GM18502 (cell line): ENCODE measurements around the gene INHBE.
"Not testable (repeated sequence)": the region's sequence is repeated elsewhere in the genome, so short reads cannot be mapped to it uniquely, and the experiment has no call there.

Experiments
- ATAC-seq: cut with Tn5 transposase; IDR thresholded peaks from one replicate; pipeline ENCODE4 v1.9.1; 2021; ENCODE audit warnings: mild to moderate bottlenecking; ENCODE audit not compliant: unreplicated experiment, poor library complexity

The INHBE gene

DNA sequence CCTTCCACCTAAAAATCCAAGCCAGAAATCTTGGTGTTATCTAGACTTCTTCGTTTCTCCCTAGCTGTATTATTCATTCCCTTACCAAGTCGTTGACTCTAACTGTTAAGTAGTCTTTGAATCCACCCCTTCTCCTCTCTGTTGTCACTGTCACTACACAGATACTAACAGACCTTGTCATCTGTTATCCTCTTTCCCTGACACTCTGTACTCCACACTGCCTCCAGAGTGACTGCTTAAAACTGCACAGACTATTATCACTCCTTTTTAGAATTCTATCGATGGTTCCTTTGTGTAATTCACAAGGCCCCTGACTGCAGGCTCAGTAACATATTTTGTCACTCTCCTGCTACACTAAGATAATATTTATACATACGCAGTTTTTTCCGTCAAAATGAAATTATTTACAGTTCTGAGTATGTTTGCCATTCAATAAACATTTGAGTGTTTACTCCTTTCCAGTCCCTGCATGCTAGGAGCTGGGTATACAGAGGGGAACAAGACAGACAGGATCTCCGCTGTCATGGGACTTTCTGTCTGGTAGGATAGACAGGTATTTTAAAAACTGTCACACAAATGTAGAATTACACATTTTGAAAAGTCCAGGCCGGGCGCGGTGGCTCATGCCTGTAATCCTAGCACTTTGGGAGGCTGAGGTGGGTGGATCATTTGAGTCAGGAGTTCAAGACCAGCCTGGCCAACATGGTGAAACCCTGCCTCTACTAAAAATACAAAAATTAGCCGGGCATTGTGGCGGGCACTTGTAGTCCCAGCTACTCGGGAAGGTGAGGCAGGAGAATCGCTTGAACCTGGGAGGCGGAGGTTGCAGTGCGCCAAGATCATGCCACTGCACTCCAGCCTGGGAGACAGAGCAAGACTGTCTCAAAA, 36.5 kb downstream of the INHBE start:
- ATAC-seq: no peak

DNA sequence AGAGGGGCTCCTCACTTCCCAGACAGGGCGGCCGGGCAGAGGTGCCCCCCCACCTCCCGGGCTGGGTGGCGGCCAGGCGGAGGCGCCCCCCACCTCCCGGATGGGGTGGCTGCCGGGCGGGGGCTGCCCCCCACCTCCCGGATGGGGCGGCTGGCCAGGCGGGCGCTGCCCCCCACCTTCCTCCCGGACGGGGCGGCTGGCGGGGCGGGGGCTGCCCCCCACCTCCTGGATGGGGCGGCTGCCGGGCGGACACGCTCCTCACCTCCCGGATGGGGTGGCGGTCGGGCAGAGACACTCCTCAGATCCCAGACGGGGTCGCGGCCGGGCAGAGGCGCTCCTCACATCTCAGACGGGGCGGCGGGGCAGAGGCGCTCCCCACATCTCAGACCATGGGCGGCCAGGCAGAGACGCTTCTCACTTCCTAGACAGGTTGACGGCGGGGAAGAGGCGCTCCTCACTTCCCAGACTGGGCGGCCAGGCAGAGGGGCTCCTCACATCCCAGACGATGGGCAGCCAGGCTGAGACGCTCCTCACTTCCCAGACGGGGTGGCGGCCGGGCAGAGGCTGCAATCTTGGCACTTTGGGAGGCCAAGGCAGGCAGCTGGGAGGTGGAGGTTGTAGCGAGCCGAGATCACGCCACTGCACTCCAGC, 40.1 kb downstream of the INHBE start:
- not testable (repeated sequence) for ATAC-seq

DNA sequence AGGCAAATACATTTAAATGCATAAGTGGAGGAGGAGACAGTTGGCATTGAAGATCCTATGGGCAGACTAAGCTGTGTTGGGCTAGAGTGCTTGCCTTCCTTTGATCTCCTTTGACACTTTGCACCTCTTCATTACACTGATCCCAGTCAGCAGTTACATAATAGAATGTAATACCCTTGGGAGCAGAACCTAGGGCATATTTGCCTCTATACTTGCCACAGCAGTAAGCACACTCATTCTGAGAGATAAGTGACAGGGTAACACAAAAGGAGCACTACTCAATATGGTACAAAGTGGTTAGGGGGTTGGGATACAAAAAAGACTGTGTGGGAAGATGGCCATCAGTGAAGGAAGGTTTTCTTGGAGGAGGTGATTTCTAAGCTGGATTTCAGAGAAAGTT, 41.7 kb downstream of the INHBE start:
- no peak for ATAC-seq

DNA sequence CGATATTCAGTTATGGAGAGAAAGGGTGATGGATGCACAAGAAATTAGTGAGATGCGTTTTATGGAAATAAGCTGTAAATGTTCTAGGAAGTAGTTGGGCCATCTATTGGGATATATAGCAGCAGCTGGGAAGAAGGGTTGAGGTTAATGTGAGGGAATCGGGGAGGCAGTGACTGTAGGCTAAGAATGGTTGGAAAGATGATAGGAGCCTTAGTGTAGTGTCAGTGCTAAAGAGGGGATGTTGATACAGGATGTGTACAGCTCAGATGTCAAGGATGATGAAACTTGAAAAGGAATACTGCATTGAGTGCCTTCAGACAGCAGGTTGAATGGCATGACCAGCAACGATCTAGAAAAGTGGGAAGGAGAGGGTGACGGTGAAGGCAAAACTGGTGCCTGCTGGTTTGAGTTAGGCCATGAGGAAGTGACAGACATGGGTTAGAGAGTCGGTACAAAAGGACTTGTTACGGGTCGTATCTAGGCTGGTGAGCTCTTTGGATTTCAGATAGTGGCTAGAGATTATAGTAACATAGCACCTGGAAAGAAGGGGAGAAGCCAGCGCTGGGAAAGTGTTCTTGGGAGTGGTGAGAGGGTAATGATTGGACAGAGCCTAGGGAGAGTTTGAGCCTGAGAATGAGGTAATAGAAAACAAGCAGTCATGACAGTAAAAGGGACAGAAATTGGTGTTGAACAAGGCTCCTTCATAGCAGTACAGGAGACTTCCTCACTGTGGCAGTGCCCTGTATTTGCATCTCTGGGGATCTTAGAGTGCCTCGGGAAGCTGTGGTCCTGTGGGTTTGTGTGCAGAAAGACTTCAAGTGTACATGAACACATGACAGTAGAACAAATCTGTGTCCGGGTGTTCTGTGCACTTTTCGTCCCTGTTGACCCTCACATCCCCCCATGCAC, 42.4 kb downstream of the INHBE start:
- no peak for ATAC-seq

DNA sequence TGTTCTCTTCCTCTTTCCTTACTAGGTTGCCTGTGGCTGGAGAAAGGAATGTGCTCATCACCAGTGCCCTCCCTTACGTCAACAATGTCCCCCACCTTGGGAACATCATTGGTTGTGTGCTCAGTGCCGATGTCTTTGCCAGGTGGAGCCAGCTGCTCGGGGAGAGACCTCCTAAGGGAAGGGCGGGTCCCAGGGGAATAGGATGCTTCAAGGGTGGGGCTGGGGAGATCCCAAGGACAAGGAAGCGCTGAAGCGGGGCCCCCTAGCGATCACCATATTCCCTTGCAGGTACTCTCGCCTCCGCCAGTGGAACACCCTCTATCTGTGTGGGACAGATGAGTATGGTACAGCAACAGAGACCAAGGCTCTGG, 43.0 kb downstream of the INHBE start:
- no peak for ATAC-seq

DNA sequence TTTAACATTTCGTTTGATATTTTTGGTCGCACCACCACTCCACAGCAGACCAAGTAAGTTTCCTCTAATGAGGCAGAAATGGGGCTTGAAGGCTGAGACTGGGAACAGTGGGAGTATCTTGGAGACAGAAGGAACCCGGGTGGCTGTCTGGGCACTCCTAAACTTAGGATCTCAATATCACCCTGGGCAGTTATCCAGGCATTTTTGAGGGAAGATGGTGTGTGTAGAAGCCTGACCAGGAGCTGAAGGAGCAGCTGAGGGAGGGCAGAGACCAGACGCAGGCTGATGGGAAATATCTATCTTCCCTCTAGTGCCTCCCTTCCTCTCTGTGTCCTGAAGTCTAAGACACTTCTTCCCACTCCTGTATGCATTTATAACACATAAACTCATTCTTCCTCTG, 43.5 kb downstream of the INHBE start:
- no peak for ATAC-seq

DNA sequence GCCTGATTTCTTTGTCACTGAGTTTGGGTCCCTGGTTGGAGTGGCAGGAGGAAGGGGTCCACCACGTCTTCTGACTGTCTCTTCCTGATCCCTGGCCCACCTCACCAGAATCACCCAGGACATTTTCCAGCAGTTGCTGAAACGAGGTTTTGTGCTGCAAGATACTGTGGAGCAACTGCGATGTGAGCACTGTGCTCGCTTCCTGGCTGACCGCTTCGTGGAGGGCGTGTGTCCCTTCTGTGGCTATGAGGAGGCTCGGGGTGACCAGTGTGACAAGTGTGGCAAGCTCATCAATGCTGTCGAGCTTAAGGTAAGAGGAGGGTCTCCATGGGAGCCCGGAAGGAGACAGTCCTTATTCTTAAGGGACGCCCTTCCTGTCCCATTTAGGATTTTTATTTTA, 45.1 kb downstream of the INHBE start:
- no peak for ATAC-seq

DNA sequence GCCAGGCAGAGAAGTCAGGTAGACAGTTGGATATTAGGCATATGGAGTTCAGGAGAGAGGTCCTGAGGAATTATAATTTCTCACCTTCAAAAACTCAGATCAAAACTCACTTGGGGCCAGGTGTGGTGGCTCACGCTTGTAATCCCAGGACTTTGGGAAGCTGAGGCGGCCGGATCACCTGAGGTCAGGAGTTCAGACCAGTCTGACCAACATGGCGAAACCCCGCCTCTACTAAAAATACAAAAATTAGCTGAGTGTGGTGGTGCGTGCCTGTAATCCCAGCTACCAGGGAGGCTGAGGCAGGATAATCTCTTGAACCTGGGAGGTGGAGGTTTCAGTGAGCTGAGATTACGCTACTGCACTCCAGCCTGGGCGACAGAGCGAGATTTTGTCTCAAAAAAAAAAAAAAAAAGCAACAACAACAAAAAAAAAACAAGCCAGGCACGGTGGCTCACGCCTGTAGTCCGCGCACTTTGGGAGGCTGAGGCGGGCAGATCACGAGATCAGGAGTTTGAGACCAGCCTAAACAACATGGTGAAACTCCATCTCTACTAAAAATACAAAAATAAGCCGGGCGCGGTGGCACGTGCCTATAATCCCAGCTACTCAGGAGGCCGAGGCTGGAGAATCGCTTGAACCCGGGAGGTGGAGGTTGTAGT, 47.3 kb downstream of the INHBE start:
- not testable (repeated sequence) for ATAC-seq

DNA sequence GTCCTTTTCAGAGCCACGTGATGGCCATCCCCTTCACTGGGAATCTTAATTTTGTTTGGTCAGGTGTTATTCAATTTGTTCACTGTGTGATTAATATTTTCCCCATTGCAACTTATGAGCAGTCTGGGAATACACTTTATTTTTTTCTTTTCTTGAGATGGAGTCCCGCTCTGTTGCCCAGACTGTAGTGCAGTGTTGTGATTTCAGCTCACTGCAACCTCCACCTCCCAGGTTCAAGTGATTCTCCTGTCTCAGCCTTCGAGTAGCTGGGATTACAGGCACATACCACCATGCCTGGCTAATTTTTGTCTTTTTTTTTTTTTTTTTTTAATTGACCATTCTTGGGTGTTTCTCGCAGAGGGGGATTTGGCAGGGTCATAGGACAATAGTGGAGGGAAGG, 51.4 kb downstream of the INHBE start:
- not testable (repeated sequence) for ATAC-seq
